ENCODE data around the gene MAP3K7CL.

Gene MAP3K7CL, protein sequence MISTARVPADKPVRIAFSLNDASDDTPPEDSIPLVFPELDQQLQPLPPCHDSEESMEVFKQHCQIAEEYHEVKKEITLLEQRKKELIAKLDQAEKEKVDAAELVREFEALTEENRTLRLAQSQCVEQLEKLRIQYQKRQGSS

GRCh38 chr21:29130270-29130969, at the start of gene MAP3K7CL:
MAP3K7CL (plus strand) TSS chr21:29130644; CDS start chr21:29133345, 2,701 bp downstream.
- DNase-seq (ENCODE audit: low read depth in 2 of 2) = no peak

DNA sequence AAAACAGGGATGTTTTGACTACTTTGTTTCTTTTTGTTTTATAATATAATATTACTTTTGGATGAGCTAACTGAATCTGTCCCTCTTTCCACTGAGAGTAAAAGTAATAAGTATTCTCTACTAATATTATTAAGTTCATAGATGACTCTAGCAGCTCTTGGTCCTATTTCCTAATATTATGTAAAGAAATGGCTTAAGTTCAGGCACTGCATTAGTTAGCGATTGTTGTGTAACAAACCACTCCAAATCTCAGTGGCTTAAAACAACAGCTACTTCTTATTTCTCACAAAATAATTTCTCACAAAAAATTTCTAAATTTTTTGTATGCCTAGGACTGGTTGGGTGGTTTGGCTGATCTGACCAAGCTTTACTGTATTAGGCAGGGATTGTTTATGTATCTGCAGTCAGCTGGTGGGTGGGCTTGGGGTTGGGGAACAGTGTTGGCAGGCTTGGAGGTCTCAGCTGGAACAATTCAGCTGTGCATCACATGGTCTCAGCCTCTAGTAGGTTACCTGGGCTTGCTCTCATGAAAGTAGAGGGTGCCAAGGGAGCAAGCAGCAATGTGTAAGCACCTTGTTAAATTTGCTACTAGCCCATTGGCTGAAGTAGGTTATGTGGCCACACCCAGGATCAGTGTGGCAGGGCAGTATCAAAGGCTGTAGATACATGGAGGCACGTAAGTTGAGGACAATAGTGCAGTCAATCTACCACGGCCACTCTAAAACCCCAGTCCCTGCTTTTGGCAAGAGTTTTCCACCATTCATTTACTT, 48.2 kb upstream of the MAP3K7CL start:
- no peak for DNase-seq (ENCODE audit: low read depth in 2 of 2)

GRCh38 chr21:29083306-29083705, 47.1 kb upstream of the MAP3K7CL start:
- DNase-seq (ENCODE audit: low read depth in 2 of 2) = no peak

- no peak for DNase-seq (ENCODE audit: low read depth in 2 of 2)
Measured at GRCh38 chr21:29084372-29084771, 46.1 kb upstream of the MAP3K7CL start.

DNA sequence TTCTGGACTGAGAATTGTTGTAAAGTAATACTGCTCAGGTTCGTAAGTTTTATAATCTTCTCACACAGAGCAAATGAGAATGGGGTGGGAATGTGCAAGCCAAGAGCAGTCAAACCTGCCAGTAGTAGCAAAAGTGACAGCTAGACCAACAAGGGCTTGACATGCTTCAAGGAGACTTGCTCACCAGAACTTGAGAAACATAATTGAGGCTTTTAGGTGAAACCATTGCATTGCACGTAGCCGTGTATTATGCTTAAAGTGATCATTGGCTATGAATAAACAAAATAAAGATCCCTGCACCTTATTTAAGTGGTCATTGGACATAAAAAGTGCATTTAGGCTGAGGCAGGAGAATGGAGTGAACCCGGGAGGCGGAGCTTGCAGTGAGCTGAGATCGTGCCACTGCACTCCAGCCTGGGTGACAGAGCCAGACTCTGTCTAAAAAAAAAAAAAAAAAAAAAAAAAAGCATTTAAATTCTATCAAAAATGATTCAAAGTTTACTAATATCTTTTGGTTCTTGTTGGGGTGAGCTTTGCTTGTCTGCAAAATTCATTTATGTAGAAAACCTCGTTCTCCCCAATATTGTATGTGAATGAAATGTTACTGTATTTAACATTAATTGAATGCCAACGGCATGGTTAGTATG, 45.2 kb upstream of the MAP3K7CL start:
- no peak for DNase-seq (ENCODE audit: low read depth in 2 of 2)

GRCh38 chr21:29091033-29091432, 39.4 kb upstream of the MAP3K7CL start:
- no peak for DNase-seq (ENCODE audit: low read depth in 2 of 2)

DNA sequence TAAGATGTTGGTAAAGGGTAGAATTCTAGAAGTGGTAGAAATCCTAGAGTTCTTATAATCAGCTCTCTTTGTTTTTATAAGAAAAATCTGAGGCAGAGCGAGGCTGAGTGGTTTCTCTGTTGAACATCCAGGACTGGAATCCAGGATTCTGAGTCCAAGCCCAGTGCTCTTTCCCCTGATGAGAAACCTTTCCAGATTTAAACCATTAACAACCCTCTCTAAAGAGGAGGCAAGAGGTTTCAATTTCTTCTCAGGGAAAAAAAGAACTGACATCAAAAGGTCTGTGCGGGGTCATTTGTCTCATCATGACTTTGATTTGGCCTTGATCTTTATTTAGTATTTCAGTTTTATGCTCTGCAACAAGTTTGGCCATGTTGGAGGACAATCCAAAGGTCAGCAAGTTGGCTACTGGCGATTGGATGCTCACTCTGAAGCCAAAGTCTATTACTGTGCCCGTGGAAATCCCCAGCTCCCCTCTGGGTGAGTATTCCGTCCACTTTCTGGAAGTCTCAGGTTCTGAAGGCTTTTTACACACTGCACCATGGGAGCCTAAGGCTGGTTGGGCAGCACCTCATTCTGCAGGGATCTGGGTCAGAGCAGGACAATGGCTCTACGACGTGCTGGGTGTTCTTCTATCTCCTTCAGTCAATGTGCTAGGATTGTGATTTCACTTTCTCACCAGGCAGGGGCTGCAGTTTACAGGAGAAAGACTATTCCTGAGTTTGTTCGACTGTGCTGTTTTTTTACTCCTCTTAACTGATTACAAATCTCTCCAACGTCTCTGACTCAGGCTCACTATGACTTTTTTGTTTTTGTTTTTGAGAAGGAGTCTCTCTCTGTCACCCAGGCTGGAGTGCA, 38.1 kb upstream of the MAP3K7CL start:
- no peak for DNase-seq (ENCODE audit: low read depth in 2 of 2)

- no peak for DNase-seq (ENCODE audit: low read depth in 2 of 2)
Measured at GRCh38 chr21:29096218-29097015, 34.0 kb upstream of the MAP3K7CL start.

GRCh38 chr21:29098156-29098555, 32.3 kb upstream of the MAP3K7CL start:
- no peak for DNase-seq (ENCODE audit: low read depth in 2 of 2)

GRCh38 chr21:29102791-29103257, 27.6 kb upstream of the MAP3K7CL start:
- no peak for DNase-seq (ENCODE audit: low read depth in 2 of 2)

- DNase-seq (ENCODE audit: low read depth in 2 of 2) = no peak
Measured at GRCh38 chr21:29104239-29104708, 26.2 kb upstream of the MAP3K7CL start.

DNA sequence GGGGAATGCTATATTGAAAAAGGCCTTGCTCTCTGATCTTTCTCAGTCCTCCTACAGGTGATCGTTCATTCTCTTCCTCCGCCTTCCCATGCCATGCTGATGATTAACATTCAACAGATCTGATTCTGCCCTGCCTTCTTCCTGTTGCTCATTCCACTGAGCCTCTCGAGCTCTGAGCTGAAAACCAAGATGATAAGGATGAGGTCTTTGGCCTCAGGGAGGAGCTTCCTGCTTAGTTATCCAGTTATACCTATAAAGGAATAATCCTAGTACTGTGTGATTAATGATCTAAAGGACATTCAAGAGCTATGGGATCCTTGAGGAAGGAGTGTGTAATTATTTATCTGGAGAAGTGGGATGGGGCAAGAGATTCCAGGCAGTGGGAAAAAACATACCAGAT, 25.2 kb upstream of the MAP3K7CL start:
- DNase-seq (ENCODE audit: low read depth in 2 of 2) = no peak

DNA sequence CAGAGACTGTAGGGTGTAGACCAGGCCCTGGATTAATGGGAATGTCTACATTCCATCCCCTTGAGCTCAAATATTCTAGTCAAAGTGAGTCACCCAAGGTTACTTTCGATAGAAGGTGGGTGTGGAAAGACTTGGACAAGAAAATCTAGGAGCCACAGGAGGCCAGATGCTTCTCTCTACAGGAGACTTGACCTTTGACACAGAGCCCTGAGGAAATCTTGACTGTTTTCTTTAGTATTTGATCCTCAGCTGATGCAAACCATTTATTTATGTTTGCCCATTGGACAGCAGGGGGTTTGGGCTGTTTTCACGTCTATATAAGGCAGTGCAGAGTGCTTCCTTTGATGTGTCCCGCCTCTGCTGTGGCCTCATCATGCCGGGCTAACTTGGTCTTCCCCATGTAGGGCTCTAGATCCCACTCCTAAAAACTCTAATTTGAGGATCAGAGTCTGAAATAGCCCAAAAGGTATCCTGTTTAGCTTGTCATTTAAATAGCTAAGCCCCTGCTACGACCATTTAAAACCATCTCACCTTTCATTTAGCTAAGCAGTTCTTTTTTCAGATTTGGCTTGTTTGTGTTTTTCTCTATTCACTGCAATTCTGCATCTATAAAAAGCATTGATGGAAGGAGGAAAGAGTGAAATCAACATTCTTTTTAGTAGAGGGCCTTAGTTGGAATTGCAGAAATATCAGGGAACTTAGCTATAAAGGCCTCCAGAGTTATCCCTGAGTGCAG, 15.5 kb upstream of the MAP3K7CL start:
- DNase-seq (ENCODE audit: low read depth in 2 of 2) = no peak

DNA sequence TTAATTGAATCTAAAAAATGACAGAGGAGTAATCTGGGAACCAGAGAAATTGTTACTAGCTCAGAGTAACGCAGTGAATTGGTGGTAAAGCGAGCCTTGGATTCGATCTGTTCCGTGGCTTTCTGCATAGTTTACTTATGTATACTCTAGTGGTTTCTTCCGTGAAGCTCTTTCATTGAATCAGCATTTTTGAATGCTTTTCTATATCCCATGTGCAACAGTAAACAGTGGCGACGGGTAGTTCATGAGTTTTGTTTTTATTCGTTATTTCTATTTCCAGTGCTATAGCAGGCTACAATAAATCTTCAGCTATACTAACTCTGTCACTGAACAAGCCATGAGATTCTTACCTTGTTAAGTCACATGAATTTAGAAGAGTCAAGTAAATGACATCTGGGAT, 14.5 kb upstream of the MAP3K7CL start:
- DNase-seq (ENCODE audit: low read depth in 2 of 2) = no peak

GRCh38 chr21:29117372-29117955, 13.0 kb upstream of the MAP3K7CL start:
- DNase-seq (ENCODE audit: low read depth in 2 of 2) = no peak

DNA sequence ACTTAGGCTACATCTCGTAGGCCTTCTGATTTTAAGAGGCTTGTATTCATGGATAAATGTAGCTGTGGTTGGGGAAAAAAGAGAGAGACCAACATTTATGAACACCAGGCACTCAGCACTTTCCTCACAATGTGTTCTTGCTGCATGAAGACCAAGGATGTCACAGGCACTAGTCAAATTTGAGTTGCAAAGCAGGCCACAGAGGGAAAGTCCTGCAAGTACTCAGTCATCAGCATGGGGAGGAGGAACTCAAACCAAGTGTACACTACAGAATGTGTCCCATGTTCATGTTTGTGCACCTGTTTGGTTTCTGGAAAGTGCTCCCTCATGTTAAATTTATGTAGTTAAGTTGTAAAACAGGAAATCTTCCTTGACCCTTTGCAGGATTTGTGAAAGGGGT, 8.7 kb upstream of the MAP3K7CL start:
- DNase-seq (ENCODE audit: low read depth in 2 of 2) = no peak

GRCh38 chr21:29124645-29125044, 5.8 kb upstream of the MAP3K7CL start:
- no peak for DNase-seq (ENCODE audit: low read depth in 2 of 2)

GRCh38 chr21:29125191-29125590, 5.3 kb upstream of the MAP3K7CL start:
- no peak for DNase-seq (ENCODE audit: low read depth in 2 of 2)

- no peak for DNase-seq (ENCODE audit: low read depth in 2 of 2)
Measured at GRCh38 chr21:29125979-29126378, 4.5 kb upstream of the MAP3K7CL start.
